GM19438 (cell line): ENCODE results near the gene GALNT1.

ENCODE experiments used
- ATAC-seq: cut with Tn5 transposase; IDR thresholded peaks from one replicate; pipeline ENCODE4 v1.9.1; 2021; ENCODE audit warnings: low read depth; ENCODE audit not compliant: unreplicated experiment

The GALNT1 gene

DNA sequence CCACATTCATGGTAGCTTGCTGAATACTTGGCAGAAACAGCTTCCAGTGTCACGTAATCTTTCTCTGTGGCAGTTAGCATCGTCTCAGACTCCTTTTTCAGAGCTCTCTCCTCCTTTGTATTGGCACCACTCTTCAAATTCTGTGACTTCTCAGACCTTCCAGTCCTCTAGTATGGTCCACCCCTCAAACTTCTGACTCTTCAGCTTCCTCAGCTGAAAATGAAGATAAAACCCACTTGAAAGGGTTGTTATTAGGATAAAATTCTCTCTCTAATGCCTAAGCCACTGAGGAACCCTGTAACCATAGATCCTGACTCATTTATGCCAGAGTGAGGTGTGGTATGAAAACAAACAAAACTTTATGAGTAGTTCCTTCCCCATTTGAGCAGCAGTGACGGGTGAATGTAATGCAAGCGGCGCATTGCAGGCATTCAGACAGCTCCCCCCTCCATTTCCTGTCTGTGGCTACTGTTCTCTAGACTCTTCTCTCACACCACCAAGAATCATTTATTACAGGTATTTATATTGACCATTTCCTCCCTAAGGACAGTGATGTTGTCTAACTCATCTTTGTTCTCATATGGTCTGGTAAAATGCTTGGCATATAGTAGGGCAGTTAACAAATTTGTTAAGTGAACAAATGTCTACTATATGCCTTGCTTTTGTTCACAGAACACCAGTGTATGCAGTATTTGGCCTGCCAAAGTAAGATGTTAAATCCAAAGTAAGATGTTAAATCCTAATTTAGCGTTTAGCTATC lies 35.3 kb downstream of the GALNT1 start:
- ATAC-seq: peak; percentile 99

DNA sequence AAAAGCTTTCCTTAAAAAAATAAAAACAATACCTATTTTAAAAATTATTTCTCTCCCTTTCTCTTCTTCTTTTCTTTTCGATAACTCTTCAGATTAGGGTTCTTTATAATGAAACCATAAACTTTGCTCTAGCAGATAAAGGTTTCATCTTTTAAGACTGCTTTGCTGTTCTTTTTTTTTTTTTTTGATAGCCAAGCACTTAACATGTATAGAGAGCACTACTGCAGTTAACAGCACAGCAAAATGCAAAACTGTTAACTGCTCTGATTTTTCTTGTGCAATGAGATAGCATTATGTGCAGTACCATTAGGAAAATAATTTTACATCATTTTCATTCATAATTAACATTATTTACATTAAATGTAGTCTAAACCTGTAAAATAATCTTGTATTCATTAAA lies 36.3 kb downstream of the GALNT1 start:
- ATAC-seq: no peak

DNA sequence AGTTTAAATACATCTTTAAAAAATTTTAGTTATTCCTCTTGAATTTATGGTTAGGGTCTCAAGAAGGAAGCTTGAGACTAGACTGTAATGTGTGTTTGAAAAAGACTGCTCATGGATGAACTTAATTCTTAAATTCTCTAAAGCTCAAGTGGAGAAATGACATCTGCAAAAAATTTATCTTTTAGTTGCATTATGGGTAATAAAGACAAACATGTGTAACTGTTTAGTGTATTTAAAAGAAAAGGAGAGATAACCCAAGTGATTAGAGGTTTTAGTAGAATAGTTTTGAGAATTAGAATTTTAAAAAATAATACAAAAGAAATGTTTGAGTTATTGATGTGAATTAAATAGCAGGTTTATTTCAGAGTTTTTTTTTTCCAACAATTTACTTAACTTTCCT lies 36.7 kb downstream of the GALNT1 start:
- ATAC-seq: no peak

DNA sequence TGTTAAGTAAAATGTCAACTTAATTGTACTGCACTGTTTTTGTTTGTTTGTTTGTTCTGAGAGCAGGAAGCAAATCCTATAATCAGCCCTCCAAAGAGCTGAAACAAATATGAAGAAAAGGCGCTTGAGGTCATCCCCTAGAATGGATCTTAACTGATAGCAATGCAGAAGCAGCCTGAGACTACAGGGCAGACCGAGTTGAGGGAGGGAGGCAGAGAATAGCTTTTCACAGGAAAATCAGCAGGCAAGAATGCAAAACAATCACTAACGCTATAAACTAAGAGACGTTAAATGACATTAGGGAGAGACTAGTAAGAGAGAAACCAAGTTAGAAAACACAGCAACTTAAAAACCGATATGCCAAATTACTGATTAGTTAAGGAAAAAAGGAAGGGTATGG lies 37.2 kb downstream of the GALNT1 start:
- no peak for ATAC-seq

DNA sequence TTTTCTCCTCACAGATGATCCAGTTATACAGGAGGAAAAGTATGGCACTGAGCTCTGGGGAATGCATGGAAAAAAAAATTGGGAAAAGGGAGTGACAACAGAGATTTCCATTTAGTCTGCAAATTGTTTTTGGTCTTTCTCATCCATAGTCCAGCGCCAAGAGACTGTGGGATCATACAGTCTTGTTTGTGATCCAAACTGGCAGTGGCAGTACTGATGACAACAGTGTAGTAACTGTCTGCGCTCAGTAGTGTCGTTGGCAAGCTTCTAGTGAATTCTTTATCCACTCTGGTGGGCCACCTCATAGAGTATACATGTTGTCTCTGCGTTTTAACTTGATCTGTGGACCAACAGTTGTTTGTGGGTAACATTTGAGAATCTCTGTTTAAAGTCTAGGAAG lies 37.9 kb downstream of the GALNT1 start:
- ATAC-seq: no peak

DNA sequence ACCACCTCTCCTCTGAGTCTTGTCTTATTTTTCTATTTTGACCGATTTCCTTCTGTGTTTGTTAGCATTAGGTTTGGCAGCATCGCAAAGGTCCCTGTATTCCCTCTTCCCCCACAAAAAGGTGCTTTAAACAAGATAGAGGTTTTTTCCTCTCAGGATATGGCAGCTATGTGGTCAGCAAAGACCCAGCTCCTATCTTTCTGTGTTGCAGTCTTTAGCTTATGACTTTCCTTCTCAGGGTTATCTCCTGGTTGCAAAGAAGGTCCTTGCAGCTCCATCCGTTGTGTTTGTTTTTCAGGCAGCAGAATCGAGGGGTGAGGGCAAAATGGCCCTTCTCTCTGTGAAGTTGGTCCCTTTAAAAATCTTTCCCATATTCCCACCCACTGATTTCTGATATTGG lies 38.4 kb downstream of the GALNT1 start:
- no peak for ATAC-seq

DNA sequence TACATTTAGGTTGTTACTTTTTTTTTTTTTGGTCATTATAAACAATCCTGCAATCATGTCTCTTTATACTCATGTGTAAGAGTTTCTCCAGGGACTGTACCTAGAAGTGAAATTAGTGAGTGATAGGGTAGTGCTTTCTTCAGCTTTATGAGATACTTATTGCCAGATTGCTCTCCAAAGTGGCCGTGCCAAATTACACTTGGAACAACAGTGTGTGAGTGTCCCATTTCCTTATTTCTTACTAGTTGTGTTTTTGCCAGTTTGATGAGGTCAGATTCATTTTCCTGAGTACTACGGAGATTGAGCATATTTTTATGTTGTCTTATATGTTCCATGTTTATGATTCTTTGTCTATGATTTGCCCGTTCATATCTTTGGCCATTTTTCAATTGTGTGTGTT lies 39.2 kb downstream of the GALNT1 start:
- no peak for ATAC-seq

DNA sequence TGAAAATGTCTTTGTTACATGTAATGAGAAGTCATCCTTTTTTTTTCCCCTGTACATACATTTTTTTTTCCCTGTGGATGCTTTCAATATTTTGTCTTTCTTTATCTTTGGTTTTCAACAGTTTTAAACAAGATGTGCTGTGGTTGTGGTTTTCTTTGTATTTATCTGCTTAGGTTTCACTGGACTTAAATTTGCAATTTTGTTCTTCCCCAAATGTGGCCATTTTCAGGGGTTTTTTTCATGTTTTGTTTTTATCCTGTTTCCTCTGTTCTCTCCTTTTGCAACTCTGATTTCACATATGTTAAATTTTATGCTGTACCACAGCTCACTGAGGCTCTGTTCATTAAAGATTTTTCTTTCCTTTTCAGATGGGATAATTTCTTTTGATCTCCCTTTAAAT lies 41.7 kb downstream of the GALNT1 start:
- ATAC-seq: no peak

DNA sequence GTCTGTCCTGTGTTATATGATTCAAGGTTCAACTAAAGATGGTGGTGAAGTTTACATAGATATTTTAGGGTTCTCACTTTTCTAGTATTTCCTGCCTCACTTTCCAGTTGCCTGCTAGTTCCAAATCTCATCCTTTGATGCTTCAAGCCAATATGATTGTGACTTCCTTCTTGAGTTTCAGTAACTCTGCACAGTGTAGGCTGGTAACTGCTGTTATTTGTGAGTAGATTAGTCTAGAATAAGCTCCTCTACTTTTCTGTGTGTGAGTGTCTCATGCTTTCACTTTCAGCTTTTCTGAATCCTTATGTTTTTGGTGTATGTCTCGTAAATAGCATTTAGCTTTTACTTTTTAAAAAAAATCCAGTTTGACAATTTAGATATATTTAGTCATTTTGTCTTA lies 42.6 kb downstream of the GALNT1 start:
- ATAC-seq: no peak

DNA sequence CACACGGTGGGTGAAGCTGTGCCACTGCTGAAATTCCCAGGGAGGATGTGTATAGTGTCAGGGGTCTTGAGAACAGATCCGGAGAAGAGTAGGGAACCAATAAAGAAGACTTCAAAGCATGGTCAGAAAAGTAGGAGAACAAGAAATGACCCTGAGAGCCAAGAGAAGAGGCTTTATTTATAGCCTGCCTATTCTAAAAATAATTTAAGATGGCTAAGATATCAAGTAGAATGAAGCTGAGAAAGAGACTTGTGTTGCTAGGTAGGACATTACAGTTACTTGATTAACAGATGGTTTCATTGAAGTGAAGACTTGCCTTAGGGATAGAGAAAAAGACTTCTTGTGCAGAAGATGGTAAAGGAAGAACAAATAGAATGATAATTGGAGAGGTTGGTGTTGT lies 43.7 kb downstream of the GALNT1 start:
- no peak for ATAC-seq

DNA sequence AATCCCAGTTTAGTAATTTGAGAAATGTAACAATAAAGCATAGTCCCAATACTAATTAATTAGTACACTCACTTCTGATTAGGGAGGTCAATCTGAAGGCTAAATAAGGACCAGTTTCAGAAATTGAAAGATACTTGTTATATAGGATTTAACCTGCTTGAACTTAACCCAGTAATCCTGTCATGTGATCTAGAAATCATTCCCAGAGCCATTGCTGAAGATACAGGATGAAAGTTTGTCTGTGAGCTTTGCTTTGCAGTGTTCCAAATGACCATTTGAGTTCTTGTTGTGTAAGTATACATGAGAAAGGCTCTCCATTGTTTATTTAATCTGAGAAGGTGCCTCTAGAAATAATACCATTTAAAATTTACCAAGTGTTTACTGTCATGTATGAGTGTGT lies 52.2 kb downstream of the GALNT1 start:
- no peak for ATAC-seq

DNA sequence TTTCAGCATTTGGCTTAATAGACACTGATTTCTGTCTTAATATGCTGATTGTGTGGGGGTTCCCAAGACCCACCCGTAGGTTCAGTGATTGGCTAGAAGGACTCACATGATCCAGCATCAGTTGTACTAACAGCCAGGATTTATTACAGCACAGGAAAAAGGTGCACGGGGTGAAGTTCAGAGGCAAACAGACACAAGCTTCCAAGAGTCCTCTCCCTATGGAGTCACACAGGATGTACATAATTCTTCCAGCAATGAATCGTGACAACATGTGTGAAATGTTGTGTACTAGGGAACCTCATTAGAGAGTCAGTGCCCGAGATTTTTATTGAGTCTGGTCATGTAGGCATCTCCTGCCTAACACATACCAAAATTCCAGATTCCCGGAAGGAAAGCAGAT lies 52.8 kb downstream of the GALNT1 start:
- ATAC-seq: no peak

DNA sequence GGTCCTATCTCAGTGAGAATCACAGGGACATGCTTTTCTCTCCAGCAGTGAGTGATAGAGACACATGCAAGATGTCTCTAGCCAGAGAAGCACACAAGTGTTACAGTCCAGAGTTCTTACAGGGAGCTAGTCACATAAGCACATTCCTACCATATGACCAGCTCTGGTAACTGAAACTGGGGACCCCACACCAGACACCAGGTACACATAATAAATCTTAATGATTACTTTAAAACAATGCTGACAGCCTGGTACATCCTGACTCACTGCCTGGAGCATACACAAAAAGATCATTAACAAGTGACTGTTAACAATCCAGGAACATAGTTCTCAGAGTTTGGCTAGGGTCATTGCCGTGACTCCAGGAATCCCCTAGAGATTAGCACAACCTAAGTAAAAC lies 53.6 kb downstream of the GALNT1 start:
- ATAC-seq: no peak

DNA sequence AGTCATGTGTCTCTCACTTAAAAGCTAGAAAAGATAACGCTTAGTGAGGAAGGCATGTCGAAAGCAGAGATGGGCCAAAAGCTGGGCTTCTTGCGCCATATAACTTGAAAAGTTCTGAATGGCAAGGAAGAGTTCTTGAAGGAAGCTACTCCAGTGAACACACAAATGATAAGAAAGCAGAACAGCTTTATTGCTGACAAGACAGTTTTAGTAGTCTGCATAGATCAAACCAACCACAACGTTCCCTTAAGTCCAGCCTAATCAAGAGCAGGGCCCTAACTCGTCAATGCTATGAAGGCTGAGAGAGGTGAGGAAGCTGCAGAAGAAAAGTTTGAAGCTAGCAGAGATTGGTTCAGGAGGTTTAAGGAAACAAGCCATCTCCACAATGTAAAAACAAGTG lies 55.7 kb downstream of the GALNT1 start:
- no peak for ATAC-seq

DNA sequence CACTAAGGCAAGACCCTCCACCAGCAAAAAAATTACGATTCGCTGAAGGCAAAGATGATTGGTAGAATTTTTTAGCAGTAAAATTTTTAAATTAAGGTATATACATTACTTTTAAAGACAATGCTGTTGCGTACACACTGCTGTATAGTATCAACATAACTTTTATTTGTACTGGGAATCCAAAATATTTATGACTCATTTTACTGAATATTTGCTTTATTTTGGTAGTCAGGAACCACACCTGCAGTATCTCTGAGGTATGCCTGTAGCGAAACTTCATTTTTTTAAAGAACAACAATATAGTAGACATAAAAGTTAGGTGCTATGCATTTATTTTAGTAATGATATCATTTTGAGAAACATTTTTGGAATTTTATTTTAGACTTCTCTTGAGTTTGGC lies 57.8 kb downstream of the GALNT1 start:
- ATAC-seq: no peak

DNA sequence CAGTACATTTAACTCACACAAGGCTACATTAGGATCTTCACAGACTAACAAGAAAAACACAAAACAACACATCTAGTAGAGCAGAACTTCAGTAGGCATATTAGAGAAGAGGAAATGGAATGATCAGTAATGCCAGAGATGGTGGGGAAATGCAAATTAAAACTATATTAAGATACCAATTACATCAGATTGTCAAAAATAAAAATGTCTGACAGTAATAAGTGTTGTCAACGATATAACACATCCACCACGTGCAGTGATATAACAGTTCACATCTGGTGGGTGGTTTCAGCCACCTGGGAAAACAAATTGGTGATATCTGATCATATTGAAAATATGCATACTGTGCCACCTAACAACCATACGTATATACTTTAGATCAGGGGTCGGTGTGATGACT lies 59.9 kb downstream of the GALNT1 start:
- no peak for ATAC-seq

DNA sequence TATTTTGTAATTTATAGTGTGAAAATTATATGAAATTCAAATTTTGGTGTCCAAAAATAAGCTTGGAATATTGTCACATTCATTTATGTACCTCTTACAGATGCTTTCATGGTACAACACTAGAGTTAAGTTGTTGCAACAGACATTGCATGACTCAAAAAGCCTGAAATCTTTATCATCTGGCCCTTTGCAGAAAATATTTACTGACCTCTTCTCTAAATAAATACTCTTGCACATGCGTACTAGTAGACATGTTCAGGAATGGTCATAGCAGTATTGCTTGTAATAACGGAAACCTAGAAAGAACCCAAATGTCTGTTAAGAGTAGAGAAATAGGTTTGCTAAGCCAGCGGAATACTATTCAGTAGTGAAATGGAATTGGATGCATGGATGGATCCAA lies 60.4 kb downstream of the GALNT1 start:
- ATAC-seq: no peak

DNA sequence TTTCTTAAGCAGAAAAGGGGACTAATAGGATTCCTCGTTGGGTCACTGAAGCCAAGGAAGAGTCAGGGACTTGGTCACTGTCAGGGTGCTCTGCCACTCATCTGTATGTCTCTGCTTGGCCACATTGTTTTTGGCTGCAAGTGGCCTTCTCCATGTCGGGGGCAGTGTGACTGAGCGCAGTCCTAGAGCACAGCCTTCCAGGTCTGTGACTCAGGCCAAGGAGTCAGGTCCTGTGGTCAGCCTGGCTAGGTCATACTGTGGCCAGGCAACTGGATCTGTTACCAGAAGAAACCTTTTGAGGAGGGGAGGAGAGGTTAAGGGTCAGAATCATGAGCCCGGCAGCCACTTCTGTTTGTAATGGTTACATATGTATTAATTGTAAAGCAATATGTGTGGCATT lies 61.3 kb downstream of the GALNT1 start:
- ATAC-seq: no peak

DNA sequence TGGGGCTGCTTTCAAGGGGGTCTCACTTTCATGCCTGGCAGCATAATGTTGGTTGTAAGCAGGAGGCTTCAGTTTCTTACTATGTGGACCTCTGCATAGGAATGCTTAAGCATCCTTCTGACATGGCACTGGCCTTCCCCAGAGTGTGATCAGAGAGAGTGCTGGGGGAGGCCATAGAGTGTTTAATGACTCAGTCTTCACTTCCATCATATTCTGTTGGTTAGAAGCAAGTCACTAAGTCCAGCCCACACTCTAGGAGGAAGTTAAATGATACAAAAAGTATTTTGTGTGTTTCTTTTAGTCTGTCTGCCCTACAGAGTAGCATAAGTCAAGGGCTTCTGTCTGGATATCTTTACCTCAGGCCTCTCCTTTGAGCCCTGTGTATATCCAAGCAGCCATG lies 64.9 kb downstream of the GALNT1 start:
- no peak for ATAC-seq

DNA sequence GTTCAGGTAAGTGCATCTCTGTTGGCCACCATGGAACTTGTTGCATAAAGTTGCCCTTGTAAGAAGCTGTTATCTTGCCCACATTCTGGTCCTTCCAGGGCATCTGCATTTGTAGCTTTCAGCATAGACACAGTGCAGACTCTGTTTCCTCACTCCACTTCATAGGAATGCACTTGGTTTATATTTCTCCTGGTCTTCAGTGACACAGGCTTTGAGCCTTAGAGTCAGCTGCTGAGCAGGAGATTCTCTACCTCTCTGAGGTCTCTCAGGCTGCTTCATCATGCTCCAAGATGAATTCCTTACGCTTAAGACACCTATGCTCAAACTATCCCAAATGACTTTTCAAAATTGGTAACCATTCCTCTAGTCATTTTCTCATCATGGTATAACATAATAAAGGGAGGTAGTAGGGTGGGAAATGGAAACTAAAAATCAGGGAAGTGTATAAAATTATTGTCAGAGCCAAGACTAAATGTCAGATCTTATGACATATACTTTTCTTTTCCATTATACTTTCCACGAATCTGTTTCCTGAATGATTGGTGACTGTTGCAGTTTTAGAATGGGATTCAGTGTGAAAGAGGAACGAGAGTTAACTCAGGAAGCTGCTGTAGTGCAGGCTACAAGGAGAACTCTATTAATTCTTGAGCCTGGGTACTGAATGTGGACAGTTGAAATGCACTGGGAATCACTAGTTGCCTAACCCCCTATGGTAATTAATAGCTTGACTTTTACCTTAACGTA lies 72.0 kb downstream of the GALNT1 start:
- no peak for ATAC-seq

DNA sequence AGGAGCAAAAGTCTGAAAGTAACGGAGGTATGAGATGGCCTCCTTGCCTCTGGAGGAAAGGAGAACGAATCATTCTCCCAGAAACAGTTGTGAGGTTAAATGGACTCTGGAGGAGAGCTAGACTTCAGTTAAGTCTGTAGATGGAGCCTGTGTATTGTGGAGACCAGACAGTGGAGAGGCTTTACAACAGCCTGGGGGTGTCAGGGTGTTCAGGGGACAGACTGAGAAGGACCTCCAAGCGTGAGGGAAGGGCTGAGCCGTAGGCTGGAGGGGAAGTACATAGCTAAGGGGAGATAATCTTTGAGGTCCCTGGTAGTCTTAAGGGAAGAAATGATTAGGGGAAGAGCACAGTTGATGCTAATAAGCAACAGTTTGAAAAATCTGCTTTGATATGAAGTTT lies 76.6 kb downstream of the GALNT1 start:
- no peak for ATAC-seq

DNA sequence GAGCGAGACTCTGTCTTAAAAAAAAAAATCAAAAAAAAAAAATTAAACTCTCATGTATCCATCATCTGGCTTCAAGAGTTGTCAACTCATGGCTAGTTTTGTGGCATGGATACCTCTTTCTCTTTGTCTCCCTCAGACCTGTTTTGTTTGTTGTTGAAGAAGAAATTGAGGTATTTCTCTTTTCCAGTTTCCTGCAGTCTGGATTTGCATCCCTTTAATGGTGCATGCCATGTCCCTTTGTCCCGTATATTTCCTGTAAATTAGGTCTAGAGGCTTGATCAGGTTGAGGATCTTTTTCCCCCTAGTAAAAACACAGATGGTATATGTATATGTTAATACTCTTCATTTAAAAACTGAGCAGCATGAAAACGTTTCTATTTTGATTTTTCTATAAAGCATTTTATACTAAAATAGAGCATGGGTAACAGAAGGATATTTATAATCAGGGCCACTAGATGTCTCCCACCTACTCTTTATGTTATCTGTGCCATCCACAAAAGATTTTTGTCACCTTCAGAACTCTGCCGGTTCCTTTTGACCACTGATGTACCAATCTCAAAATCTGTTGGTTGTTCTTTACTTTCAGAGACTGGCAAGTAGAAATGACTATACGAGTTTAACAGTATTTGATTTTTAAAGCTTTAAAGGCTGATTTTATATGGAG lies 80.1 kb downstream of the GALNT1 start:
- no peak for ATAC-seq
